GM23248 (cell line): ENCODE data around the gene RETSAT. TPM values are rescaled to one million over a fixed set of nuclear protein-coding genes. Genes with fewer than 3 reads are reported as not detected.
"Not testable (repeated sequence)": the region's sequence is repeated elsewhere in the genome, so short reads cannot be mapped to it uniquely, and the experiment has no call there.

Experiments
- DNase-seq: peaks from one replicate; pipeline ENCODE4 v3.0.0-alpha.2; 2015
- H2AFZ ChIP-seq: fragments of 200-600 bp; sonication (generic); 2 replicates; pipeline ENCODE4 v1.6.1; 2016; ENCODE audit warnings: antibody characterized with exemption
- H3F3A ChIP-seq: fragments of 200-600 bp; sonication (generic); 2 replicates; pipeline ENCODE4 v1.6.1; 2016; ENCODE audit warnings: mild to moderate bottlenecking, antibody characterized with exemption, mixed run types; ENCODE audit not compliant: insufficient read depth
- H3K27ac ChIP-seq: fragments of 200-600 bp; sonication (generic); 2 replicates; pipeline ENCODE4 v1.5.1; 2016; ENCODE audit warnings: mild to moderate bottlenecking
- H3K27me3 ChIP-seq: fragments of 200-600 bp; sonication (generic); replicated peaks from 2 replicates; pipeline ENCODE4 v1.6.1; 2016; ENCODE audit warnings: mild to moderate bottlenecking; ENCODE audit not compliant: insufficient read depth
- H3K36me3 ChIP-seq: fragments of 200-600 bp; sonication (generic); 2 replicates; pipeline ENCODE4 v1.6.1; 2016; ENCODE audit warnings: low read depth, mild to moderate bottlenecking
- H3K4me1 ChIP-seq: fragments of 200-600 bp; sonication (generic); 2 replicates; pipeline ENCODE4 v1.6.1; 2016; ENCODE audit warnings: mild to moderate bottlenecking; ENCODE audit not compliant: insufficient read depth
- H3K4me2 ChIP-seq: fragments of 200-600 bp; sonication (generic); one replicate; pipeline ENCODE4 v1.6.1; 2016; ENCODE audit warnings: mild to moderate bottlenecking; ENCODE audit not compliant: unreplicated experiment
- H3K4me3 ChIP-seq: fragments of 200-600 bp; sonication (generic); 2 replicates; pipeline ENCODE4 v1.5.1; 2016; ENCODE audit warnings: mild to moderate bottlenecking
- H3K79me2 ChIP-seq: fragments of 200-600 bp; sonication (generic); 2 replicates; pipeline ENCODE4 v1.6.1; 2016; ENCODE audit warnings: mild to moderate bottlenecking; ENCODE audit not compliant: insufficient read depth
- H3K9ac ChIP-seq: fragments of 200-600 bp; sonication (generic); 2 replicates; pipeline ENCODE4 v1.6.1; 2016; ENCODE audit warnings: mild to moderate bottlenecking
- H3K9me2 ChIP-seq: fragments of 200-600 bp; sonication (generic); 2 replicates; pipeline ENCODE4 v1.6.1; 2016; ENCODE audit warnings: mixed run types, mild to moderate bottlenecking, moderate library complexity; ENCODE audit not compliant: insufficient read depth
- H3K9me3 ChIP-seq: fragments of 200-600 bp; sonication (generic); one replicate; pipeline ENCODE4 v1.6.1; 2017; ENCODE audit warnings: low read depth
- H4K20me1 ChIP-seq: fragments of 200-600 bp; sonication (generic); 2 replicates; pipeline ENCODE4 v1.6.0; 2016; ENCODE audit not compliant: insufficient read depth
- EZH2 ChIP-seq: fragments of 200-600 bp; sonication (generic); IDR thresholded peaks from 2 replicates; pipeline ENCODE4 v1.6.1; 2018; ENCODE audit warnings: antibody characterized with exemption, mild to moderate bottlenecking; ENCODE audit not compliant: insufficient read depth, poor library complexity, severe bottlenecking
- EZH2phosphoT487 ChIP-seq: fragments of 200-600 bp; sonication (generic); IDR thresholded peaks from 2 replicates; pipeline ENCODE4 v1.6.1; 2018; ENCODE audit warnings: antibody characterized with exemption, moderate library complexity, mild to moderate bottlenecking, low read depth; ENCODE audit not compliant: insufficient read depth
- WGBS, 2 experiments: methylation state at CpG; one replicate each; pipeline ENCODE4 v1.1.6; 2015 to 2017; ENCODE audit warnings: low lambda C conversion rate in 2 of 2, low coverage in 1 of 2; ENCODE audit errors: missing lambda C conversion rate in 2 of 2; 5-methylcytosine and 5-hydroxymethylcytosine counted together
- in situ Hi-C: fragments of 300-500 bp; cut with MboI; formaldehyde crosslinking; loops from 2 replicates; pipeline ENCODE4 v1.15.0; 2020
- polyA plus RNA-seq: library from polyadenylated mRNA; unstranded; fragments of >200 nt; fragmentation: Nextera tagmentation; extraction: Ambion mirVana; gene quantifications from 2 replicates; pipeline ENCODE4 v1.2.1, GENCODE V29; 2016
- total RNA-seq: library from RNA; depleted of rRNA; stranded (reverse); fragments of >200 nt; shearing (Covaris generic); gene quantifications from 2 replicates; pipeline ENCODE4 v1.2.3, GENCODE V29; 2014

RETSAT gene
- total and polyA plus RNA-seq, 2 experiments from 2014 or later = 20.4 to 68.6 TPM

GRCh38 chr2:85325466-85325811 is 28.9 kb downstream of the RETSAT start:
- Histone ChIP-seq H3K9me3 (no peaks in the 10 kb centered on the region), H3F3A (peaks cover 34% of the 10 kb centered on the region), H4K20me1 (no peaks in the 10 kb centered on the region; the same call in 1 of the 2 replicates), H3K9ac (peak overlapping the region; percentile 90), H3K36me3 (peaks cover 43% of the 10 kb centered on the region), H3K4me3 (peak overlapping the region; percentile 89), H2AFZ (no peak overlapping the region), H3K27ac (peak overlapping the region; percentile 17; the same call in 1 of the 2 replicates), H3K4me2 (peak overlapping the region; percentile 99), H3K9me2 (no peaks in the 10 kb centered on the region), H3K4me1 (peaks cover 16% of the 10 kb centered on the region; the same call in 1 of the 2 replicates), H3K79me2 (peaks cover 71% of the 10 kb centered on the region), H3K27me3 (no peaks in the 10 kb centered on the region)
- in situ Hi-C loops = no loop called here
- DNase-seq = no peak
- 45 to 47% methylated on average over 9 of the region's 9 CpGs for WGBS, 2 experiments
- no peak for TF ChIP-seq EZH2phosphoT487
- no peak for TF ChIP-seq EZH2

- Histone ChIP-seq H3K4me3 (peak overlapping the region; percentile 89), H3F3A (peaks cover 40% of the 10 kb centered on the region), H4K20me1 (no peaks in the 10 kb centered on the region; the same call in 1 of the 2 replicates), H3K9ac (peak overlapping the region; percentile 90), H3K9me3 (no peaks in the 10 kb centered on the region), H3K4me2 (peak overlapping the region; percentile 99), H3K4me1 (peaks cover 16% of the 10 kb centered on the region; the same call in 1 of the 2 replicates), H3K9me2 (no peaks in the 10 kb centered on the region), H3K27me3 (no peaks in the 10 kb centered on the region), H3K27ac (peak overlapping the region; percentile 17; the same call in 1 of the 2 replicates), H2AFZ (no peak overlapping the region), H3K79me2 (peaks cover 77% of the 10 kb centered on the region), H3K36me3 (peaks cover 48% of the 10 kb centered on the region)
- peak; percentile 60 for DNase-seq
- in situ Hi-C loops = no loop called here
- WGBS, 2 experiments = 56 to 58% methylated on average over 10 of the region's 10 CpGs
- TF ChIP-seq EZH2phosphoT487 (no peak), EZH2 (no peak)
Measured at GRCh38 chr2:85324639-85325465, 29.5 kb downstream of the RETSAT start.

GRCh38 chr2:85323988-85324367 is 30.4 kb downstream of the RETSAT start:
- DNase-seq, H4K20me1 ChIP-seq, H3K27me3 ChIP-seq, H3K4me2 ChIP-seq, in situ Hi-C loops, H3K4me3 ChIP-seq, H3K27ac ChIP-seq, H3K9ac ChIP-seq, H3K9me2 ChIP-seq, H3K9me3 ChIP-seq, H2AFZ ChIP-seq: not testable (repeated sequence)
- H3F3A ChIP-seq = peaks cover 49% of the 10 kb centered on the region
- peaks cover 86% of the 10 kb centered on the region for H3K79me2 ChIP-seq
- WGBS, 2 experiments = 89 to 92% methylated on average over 11 of the region's 11 CpGs
- H3K36me3 ChIP-seq = peaks cover 55% of the 10 kb centered on the region
- peaks cover 20% of the 10 kb centered on the region for H3K4me1 ChIP-seq

GRCh38 chr2:85323351-85323987 is 30.9 kb downstream of the RETSAT start:
- Histone ChIP-seq H4K20me1 (no peaks in the 10 kb centered on the region; the same call in 1 of the 2 replicates), H3K9me3 (no peaks in the 10 kb centered on the region), H3K36me3 (peaks cover 55% of the 10 kb centered on the region), H3K4me1 (peaks cover 18% of the 10 kb centered on the region), H3F3A (peaks cover 50% of the 10 kb centered on the region), H3K4me2 (no peak overlapping the region), H2AFZ (no peak overlapping the region), H3K9me2 (no peaks in the 10 kb centered on the region), H3K27me3 (no peaks in the 10 kb centered on the region), H3K79me2 (peaks cover 89% of the 10 kb centered on the region), H3K27ac (no peak overlapping the region), H3K4me3 (no peak overlapping the region), H3K9ac (no peak overlapping the region)
- 69 to 72% methylated on average over 9 of the region's 9 CpGs for WGBS, 2 experiments
- TF ChIP-seq EZH2phosphoT487 (no peak), EZH2 (no peak)
- DNase-seq = peak; percentile 11
- in situ Hi-C loops = no loop called here
